ENCODE measurements around the gene SPINK9. TPM values are rescaled to one million over a fixed set of nuclear protein-coding genes. Genes with fewer than 3 reads are reported as not detected.

SPINK9 gene
- total RNA-seq, 1 donor from 2014 or later, result not detected

DNA sequence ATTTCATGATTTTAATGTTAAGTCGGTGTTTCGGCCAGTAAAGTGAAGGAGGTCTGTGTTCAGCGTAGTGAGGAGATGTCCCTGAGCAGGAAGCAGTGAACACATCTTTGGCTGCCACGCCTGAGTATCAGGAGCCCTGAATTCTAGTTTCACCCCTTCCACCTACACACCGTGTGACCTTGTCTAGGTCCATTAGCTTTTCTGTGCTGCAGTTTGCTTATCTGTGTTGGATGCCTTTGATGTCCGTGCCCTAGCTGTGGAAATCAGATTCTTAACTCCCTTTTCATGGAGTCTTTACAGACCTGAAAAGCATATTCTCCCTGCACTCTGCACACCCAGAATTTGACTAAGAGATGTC, 49.0 kb downstream of the SPINK9 start:
- DNase-seq, result no peak
- ChIA-PET CTCF (interaction anchor here (1.4 kb wide), 1 partner anchor 21 kb away, joined by 3 read pairs; no protein-coding TSS in a partner anchor), POLR2A (interaction anchor here (0.7 to 1.0 kb wide), 4 partner anchors 9 to 961 kb away, joined by 3 read pairs; partner anchors contain the start of gene GRPEL2)
- Mint-ChIP-seq H3K27me3 (no peaks in the 10 kb centered on the region), H3K27ac (peak overlapping the region; percentile 99), H3K4me3 (peak overlapping the region; percentile 97), H3K4me1 (peaks cover 52% of the 10 kb centered on the region), H3K9me3 (peaks cover 2% of the 10 kb centered on the region), H3K36me3 (ENCODE audit: low read depth) (peaks cover 31% of the 10 kb centered on the region)
- intact Hi-C loops (cut with micrococcal nuclease), result loop anchor here (2.0 to 10.0 kb wide), 6 partner anchors 348 to 1938 kb away; partner anchors contain the start of genes JAKMIP2, PCYOX1L, SLC26A2 and TCERG1
- no peak for ATAC-seq (ENCODE audit: low read depth)
- TF ChIP-seq, protein P1, sequence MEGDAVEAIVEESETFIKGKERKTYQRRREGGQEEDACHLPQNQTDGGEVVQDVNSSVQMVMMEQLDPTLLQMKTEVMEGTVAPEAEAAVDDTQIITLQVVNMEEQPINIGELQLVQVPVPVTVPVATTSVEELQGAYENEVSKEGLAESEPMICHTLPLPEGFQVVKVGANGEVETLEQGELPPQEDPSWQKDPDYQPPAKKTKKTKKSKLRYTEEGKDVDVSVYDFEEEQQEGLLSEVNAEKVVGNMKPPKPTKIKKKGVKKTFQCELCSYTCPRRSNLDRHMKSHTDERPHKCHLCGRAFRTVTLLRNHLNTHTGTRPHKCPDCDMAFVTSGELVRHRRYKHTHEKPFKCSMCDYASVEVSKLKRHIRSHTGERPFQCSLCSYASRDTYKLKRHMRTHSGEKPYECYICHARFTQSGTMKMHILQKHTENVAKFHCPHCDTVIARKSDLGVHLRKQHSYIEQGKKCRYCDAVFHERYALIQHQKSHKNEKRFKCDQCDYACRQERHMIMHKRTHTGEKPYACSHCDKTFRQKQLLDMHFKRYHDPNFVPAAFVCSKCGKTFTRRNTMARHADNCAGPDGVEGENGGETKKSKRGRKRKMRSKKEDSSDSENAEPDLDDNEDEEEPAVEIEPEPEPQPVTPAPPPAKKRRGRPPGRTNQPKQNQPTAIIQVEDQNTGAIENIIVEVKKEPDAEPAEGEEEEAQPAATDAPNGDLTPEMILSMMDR (IDR thresholded peaks at IDR 0.05), result no peak

DNA sequence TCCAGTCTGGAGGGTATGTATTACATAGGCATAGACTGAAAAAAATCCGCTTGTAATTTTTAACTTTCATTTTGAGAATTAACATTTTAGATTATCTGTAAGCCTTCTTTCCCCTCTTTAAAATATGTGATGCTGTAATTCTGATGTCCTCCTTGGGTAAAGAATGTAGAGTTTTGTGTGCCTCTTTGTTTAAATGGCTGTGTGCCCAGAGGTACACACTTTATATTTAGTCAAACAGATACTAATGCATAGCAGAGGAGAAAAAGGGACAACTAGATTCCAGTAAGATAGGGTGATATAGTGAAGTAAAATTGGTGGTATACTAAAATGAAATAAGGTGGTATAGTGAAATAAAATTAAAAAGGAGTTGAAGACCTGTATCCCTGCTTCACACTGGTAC, 49.7 kb downstream of the SPINK9 start:
- Mint-ChIP-seq H3K4me1 (peaks cover 52% of the 10 kb centered on the region), H3K36me3 (ENCODE audit: low read depth) (peaks cover 31% of the 10 kb centered on the region), H3K27ac (peak overlapping the region; percentile 99), H3K27me3 (no peaks in the 10 kb centered on the region), H3K4me3 (peak overlapping the region; percentile 97), H3K9me3 (no peaks in the 10 kb centered on the region)
- DNase-seq (no peak), ATAC-seq (ENCODE audit: low read depth) (no peak)
- intact Hi-C loops (cut with micrococcal nuclease), result loop anchor here (2.0 to 10.0 kb wide), 3 partner anchors 600 to 1938 kb away; partner anchors contain the start of genes JAKMIP2, SLC26A2 and TCERG1
- ChIA-PET CTCF (interaction anchor here (1.4 kb wide), 1 partner anchor 20 kb away, joined by 3 read pairs; no protein-coding TSS in a partner anchor), POLR2A (no interaction called here)
- TF ChIP-seq, protein P1 (IDR thresholded peaks at IDR 0.05), result no peak

DNA sequence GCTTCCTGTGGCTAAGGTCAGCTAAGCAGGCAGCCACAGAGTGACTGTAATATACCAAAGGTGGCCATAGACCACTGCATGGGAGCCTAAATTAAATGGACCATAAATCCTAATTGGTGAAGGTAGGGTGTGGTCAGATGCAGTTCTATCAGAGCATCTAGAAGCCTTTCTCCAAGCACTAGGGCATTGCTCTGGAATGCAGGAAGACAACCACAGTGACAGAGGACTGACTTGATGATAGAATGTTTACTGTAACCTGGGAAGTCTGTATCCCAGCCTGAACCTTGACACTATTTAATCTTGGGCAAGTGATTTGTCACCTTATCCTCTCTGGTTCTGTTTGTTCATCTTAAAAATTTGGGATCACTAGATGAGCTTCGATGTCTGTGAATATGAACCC, 50.7 kb downstream of the SPINK9 start:
- POLR2A ChIA-PET, result no interaction called here
- intact Hi-C loops (cut with micrococcal nuclease), result loop anchor here (10.0 kb wide), 2 partner anchors 601 to 1579 kb away; partner anchors contain the start of genes JAKMIP2 and SLC26A2
- no peaks in the 10 kb centered on the region for H3K9me3 Mint-ChIP-seq

DNA sequence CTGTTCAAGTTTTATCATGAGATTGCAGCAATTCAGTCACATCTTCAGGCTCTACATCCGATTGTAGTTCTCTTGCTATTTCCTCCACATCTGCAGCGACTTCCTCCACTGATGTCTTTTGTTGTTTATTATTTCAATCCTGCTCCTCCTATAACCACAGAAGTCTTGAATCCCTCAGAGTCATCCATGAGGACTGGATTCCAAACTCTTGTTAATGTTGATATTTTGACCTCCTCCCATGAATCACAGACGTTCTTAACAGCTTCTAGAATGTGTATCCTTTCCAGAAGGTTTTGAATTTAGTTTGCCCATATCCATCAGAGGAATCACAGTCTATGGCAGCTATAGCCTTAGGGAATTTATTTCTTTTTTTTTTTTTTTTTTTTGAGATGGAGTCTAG, 52.0 kb downstream of the SPINK9 start:
- no peak for ATAC-seq (ENCODE audit: low read depth)
- intact Hi-C loops (cut with micrococcal nuclease), result loop anchor here (10.0 kb wide), 2 partner anchors 603 to 1577 kb away; partner anchors contain the start of genes JAKMIP2 and SLC26A2
- Mint-ChIP-seq H3K4me3 (no peak overlapping the region), H3K9me3 (no peaks in the 10 kb centered on the region), H3K4me1 (peaks cover 67% of the 10 kb centered on the region), H3K27ac (no peak overlapping the region), H3K27me3 (no peaks in the 10 kb centered on the region), H3K36me3 (ENCODE audit: low read depth) (peaks cover 44% of the 10 kb centered on the region)
- DNase-seq, result no peak
- TF ChIP-seq, protein P1 (IDR thresholded peaks at IDR 0.05), result no peak
- ChIA-PET POLR2A (interaction anchor here (0.7 kb wide), 1 partner anchor 18 kb away, joined by 9 read pairs; no protein-coding TSS in a partner anchor), CTCF (no interaction called here)

More for the DNA sequence above, 50.7 kb downstream of the SPINK9 start:
- ATAC-seq (ENCODE audit: low read depth) (no peak), DNase-seq (no peak)
- H3K36me3 Mint-ChIP-seq (ENCODE audit: low read depth), result peaks cover 39% of the 10 kb centered on the region
- TF ChIP-seq, protein P1 (IDR thresholded peaks at IDR 0.05), result no peak
- CTCF ChIA-PET, result no interaction called here
- no peaks in the 10 kb centered on the region for H3K27me3 Mint-ChIP-seq
- H3K27ac Mint-ChIP-seq, result no peak overlapping the region
- peaks cover 60% of the 10 kb centered on the region for H3K4me1 Mint-ChIP-seq
- no peak overlapping the region for H3K4me3 Mint-ChIP-seq

DNA sequence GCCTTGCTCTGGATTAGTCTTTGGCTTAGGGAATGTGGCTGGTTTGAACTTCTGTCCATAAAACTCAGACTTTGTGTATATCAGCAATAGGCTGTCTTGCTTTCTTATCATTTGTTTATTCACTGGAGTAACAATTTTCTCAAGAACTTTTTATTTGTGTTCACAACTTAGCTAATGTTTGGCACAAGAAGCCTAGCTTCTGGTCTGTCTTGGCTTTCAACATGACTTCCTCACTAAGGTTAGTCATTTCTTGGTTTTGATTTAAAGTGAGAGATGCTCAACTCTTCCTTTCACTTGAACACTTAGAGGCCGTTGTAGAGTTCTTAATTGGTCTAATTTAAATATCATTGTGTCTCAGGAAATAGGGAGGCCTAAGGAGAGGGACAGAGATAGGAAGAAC, 53.3 kb downstream of the SPINK9 start:
- Mint-ChIP-seq H3K4me3 (no peak overlapping the region), H3K27ac (no peak overlapping the region), H3K27me3 (no peaks in the 10 kb centered on the region), H3K36me3 (ENCODE audit: low read depth) (peaks cover 45% of the 10 kb centered on the region), H3K4me1 (peaks cover 61% of the 10 kb centered on the region), H3K9me3 (no peaks in the 10 kb centered on the region)
- no peak for DNase-seq
- ATAC-seq (ENCODE audit: low read depth), result no peak
- intact Hi-C loops (cut with micrococcal nuclease), result loop anchor here (10.0 kb wide), 2 partner anchors 604 to 1576 kb away; partner anchors contain the start of genes JAKMIP2 and SLC26A2
- POLR2A ChIA-PET, result no interaction called here
- CTCF ChIA-PET, result no interaction called here
- TF ChIP-seq, protein P1 (IDR thresholded peaks at IDR 0.05), result no peak

Other genes with a start within 250 kb of the SPINK9 start
- not detected in 2 replicates for gene SPINK14, start 167.0 kb upstream of the SPINK9 start, total RNA-seq
- gene SPINK6, start 132.5 kb upstream of the SPINK9 start, total RNA-seq, result not detected in 2 replicates
- gene MARCOL, start 97.0 kb upstream of the SPINK9 start, total RNA-seq, result not detected in 2 replicates
- not detected in 2 replicates for gene SPINK13, start 66.8 kb upstream of the SPINK9 start, total RNA-seq
- gene SPINK7, start 23.1 kb upstream of the SPINK9 start, total RNA-seq, result not detected in 2 replicates
- gene FBXO38, start 48.4 kb downstream of the SPINK9 start, total RNA-seq, result 62.8 and 81.9 TPM in 2 replicates

Data from activated B cell treated with CpG ODN at 0.5 μM for 24 hours (primary cell).